GM12801 (cell line): ENCODE data around the gene TLE2.

Experiments used
- CTCF ChIP-seq: IDR thresholded peaks from one replicate; pipeline ENCODE4 v1.5.1; 2011; ENCODE audit warnings: control low read depth; ENCODE audit not compliant: insufficient read length; ENCODE audit errors: extremely low read depth

TLE2 gene

GRCh38 chr19:3039641-3040077 is 10.6 kb upstream of the TLE2 start:
- TF ChIP-seq CTCF = no peak

GRCh38 chr19:3039125-3039524 is 10.0 kb upstream of the TLE2 start:
- no peak for TF ChIP-seq CTCF

- TF ChIP-seq CTCF = no peak
These were observed 9.1 kb upstream of the TLE2 start for GRCh38 chr19:3038214-3038613.

GRCh38 chr19:3036119-3036976 is 7.3 kb upstream of the TLE2 start:
- TF ChIP-seq CTCF = no peak

GRCh38 chr19:3035542-3036118 is 6.5 kb upstream of the TLE2 start:
- no peak for TF ChIP-seq CTCF

- TF ChIP-seq CTCF = no peak
These were observed 5.8 kb upstream of the TLE2 start for GRCh38 chr19:3034656-3035541.

- no peak for TF ChIP-seq CTCF
These were observed 5.3 kb upstream of the TLE2 start for GRCh38 chr19:3034406-3034655.
